Karpas-422 (cell line): ENCODE results near the gene KRT73. TPM values are rescaled to one million over a fixed set of nuclear protein-coding genes. Genes with fewer than 3 reads are reported as not detected.
A peak's percentile ranks its signal among the peaks of the same experiment; 100 is the strongest.

ENCODE experiments used
- DNase-seq: peaks from one replicate; pipeline ENCODE4 v3.0.0-alpha.2; 2015
- H2AFZ ChIP-seq: fragments of 200-600 bp; sonication (generic); 2 replicates; pipeline ENCODE4 v1.6.1; 2014; ENCODE audit warnings: antibody characterized with exemption, low read length, mixed read lengths
- H3K27ac ChIP-seq: fragments of 200-600 bp; sonication (generic); 2 replicates; pipeline ENCODE4 v1.5.1; 2014; ENCODE audit warnings: mild to moderate bottlenecking, low read length, moderate library complexity
- H3K27me3 ChIP-seq: fragments of 200-600 bp; sonication (generic); 2 replicates; pipeline ENCODE4 v1.6.1; 2014; ENCODE audit warnings: low read length, mixed read lengths
- H3K36me3 ChIP-seq: fragments of 200-600 bp; sonication (generic); 2 replicates; pipeline ENCODE4 v1.6.1; 2014; ENCODE audit warnings: low read length, mixed read lengths; ENCODE audit not compliant: insufficient read depth
- H3K4me1 ChIP-seq: fragments of 200-600 bp; sonication (generic); 2 replicates; pipeline ENCODE4 v1.6.1; 2014; ENCODE audit warnings: mild to moderate bottlenecking, low read length, mixed read lengths
- H3K4me2 ChIP-seq: fragments of 200-600 bp; sonication (generic); 2 replicates; pipeline ENCODE4 v1.6.1; 2014; ENCODE audit warnings: low read length, low read depth, mild to moderate bottlenecking; ENCODE audit not compliant: poor library complexity, severe bottlenecking
- H3K4me3 ChIP-seq: fragments of 200-600 bp; sonication (generic); 2 replicates; pipeline ENCODE4 v1.5.1; 2014; ENCODE audit warnings: mild to moderate bottlenecking, antibody characterized with exemption, low read length, mixed read lengths
- H3K79me2 ChIP-seq: fragments of 200-600 bp; sonication (generic); 2 replicates; pipeline ENCODE4 v1.6.1; 2014; ENCODE audit warnings: mild to moderate bottlenecking, low read length, mixed read lengths
- H3K9ac ChIP-seq: fragments of 200-600 bp; sonication (generic); 2 replicates; pipeline ENCODE4 v1.6.0; 2014; ENCODE audit warnings: low read length
- H3K9me2 ChIP-seq: fragments of 200-600 bp; sonication (generic), shearing (Covaris generic); replicated peaks from 2 replicates; pipeline ENCODE4 v1.6.0; 2014; ENCODE audit warnings: mild to moderate bottlenecking, low read length, moderate library complexity; ENCODE audit not compliant: insufficient read depth
- H3K9me3 ChIP-seq: fragments of 300-700, 200-600 bp; sonication (generic); 2 replicates; pipeline ENCODE4 v1.6.1; 2014; ENCODE audit warnings: low read length, mixed read lengths
- H4K20me1 ChIP-seq: fragments of 200-600 bp; sonication (generic); 2 replicates; pipeline ENCODE4 v1.6.1; 2014; ENCODE audit warnings: mild to moderate bottlenecking, antibody characterized with exemption, low read length, low read depth; ENCODE audit not compliant: insufficient read depth
- total RNA-seq: library from RNA; depleted of rRNA; stranded (reverse); fragments of >200 nt; shearing (Covaris generic); gene quantifications from 2 replicates; pipeline ENCODE4 v1.2.3, GENCODE V29; 2014; ENCODE audit warnings: low replicate concordance; rRNA removed

The KRT73 gene
- total RNA-seq, result not detected in 2 replicates

GRCh38 chr12:52618216-52618615 is at the start of gene KRT73:
KRT73 (minus strand) TSS chr12:52618559; CDS start chr12:52618524, 35 bp downstream.
- Histone ChIP-seq H2AFZ (no peak within 1 kb of the TSS), H3K4me1 (no peaks in the 10 kb centered on the region), H3K4me2 (no peak within 1 kb of the TSS), H4K20me1 (no peaks in the 10 kb centered on the region), H3K36me3 (no peaks in the 10 kb centered on the region), H3K9me2 (no peaks in the 10 kb centered on the region), H3K9ac (no peak within 1 kb of the TSS), H3K9me3 (no peaks in the 10 kb centered on the region), H3K79me2 (no peaks in the 10 kb centered on the region), H3K4me3 (no peak within 1 kb of the TSS), H3K27me3 (0 out of 2 replicates have a peak, but pooled peaks cover 4% of the 10 kb centered on the region), H3K27ac (no peak within 1 kb of the TSS)
- no peak for DNase-seq

- Histone ChIP-seq H3K4me3 (no peak overlapping the region), H3K79me2 (no peaks in the 10 kb centered on the region), H3K27ac (no peak overlapping the region), H3K4me2 (no peak overlapping the region), H3K9ac (no peak overlapping the region), H3K4me1 (no peaks in the 10 kb centered on the region), H3K9me3 (no peaks in the 10 kb centered on the region), H2AFZ (no peak overlapping the region), H3K9me2 (no peaks in the 10 kb centered on the region), H4K20me1 (no peaks in the 10 kb centered on the region), H3K36me3 (no peaks in the 10 kb centered on the region), H3K27me3 (no peaks in the 10 kb centered on the region)
- no peak for DNase-seq
These were observed 49.6 kb upstream of the KRT73 start for GRCh38 chr12:52667931-52668330.

- Histone ChIP-seq H3K4me2 (no peak overlapping the region), H3K27me3 (no peaks in the 10 kb centered on the region), H3K9me2 (no peaks in the 10 kb centered on the region), H3K9me3 (no peaks in the 10 kb centered on the region), H3K27ac (no peak overlapping the region), H3K9ac (no peak overlapping the region), H3K4me3 (no peak overlapping the region), H2AFZ (no peak overlapping the region), H3K79me2 (no peaks in the 10 kb centered on the region), H4K20me1 (no peaks in the 10 kb centered on the region), H3K4me1 (no peaks in the 10 kb centered on the region), H3K36me3 (no peaks in the 10 kb centered on the region)
- DNase-seq, result peak; percentile 52
These were observed 49.1 kb upstream of the KRT73 start for GRCh38 chr12:52667509-52667908.

- no peak overlapping the region for H3K4me2 ChIP-seq
- H4K20me1 ChIP-seq, result no peaks in the 10 kb centered on the region
- H3K9me3 ChIP-seq, result no peaks in the 10 kb centered on the region
- DNase-seq, result no peak
- no peaks in the 10 kb centered on the region for H3K79me2 ChIP-seq
- no peaks in the 10 kb centered on the region for H3K9me2 ChIP-seq
- H3K4me3 ChIP-seq, result no peak overlapping the region
- no peaks in the 10 kb centered on the region for H3K4me1 ChIP-seq
- no peak overlapping the region for H3K9ac ChIP-seq
- H3K27me3 ChIP-seq, result no peaks in the 10 kb centered on the region
- no peak overlapping the region for H3K27ac ChIP-seq
- no peaks in the 10 kb centered on the region for H3K36me3 ChIP-seq
- no peak overlapping the region for H2AFZ ChIP-seq
These were observed 48.1 kb upstream of the KRT73 start for GRCh38 chr12:52666471-52666870.

GRCh38 chr12:52663420-52663819 is 45.1 kb upstream of the KRT73 start:
- no peaks in the 10 kb centered on the region for H3K9me2 ChIP-seq
- H3K9ac ChIP-seq, result no peak overlapping the region
- DNase-seq, result no peak
- no peak overlapping the region for H3K27ac ChIP-seq
- H2AFZ ChIP-seq, result no peak overlapping the region
- no peaks in the 10 kb centered on the region for H3K9me3 ChIP-seq
- H4K20me1 ChIP-seq, result no peaks in the 10 kb centered on the region
- no peaks in the 10 kb centered on the region for H3K4me1 ChIP-seq
- H3K79me2 ChIP-seq, result no peaks in the 10 kb centered on the region
- no peak overlapping the region for H3K4me2 ChIP-seq
- H3K27me3 ChIP-seq, result no peaks in the 10 kb centered on the region
- H3K4me3 ChIP-seq, result no peak overlapping the region
- H3K36me3 ChIP-seq, result no peaks in the 10 kb centered on the region

GRCh38 chr12:52662918-52663229 is 44.5 kb upstream of the KRT73 start:
- no peak overlapping the region for H3K4me3 ChIP-seq
- H4K20me1 ChIP-seq, result no peaks in the 10 kb centered on the region
- no peak overlapping the region for H2AFZ ChIP-seq
- no peak for DNase-seq
- H3K4me2 ChIP-seq, result no peak overlapping the region
- no peaks in the 10 kb centered on the region for H3K79me2 ChIP-seq
- no peaks in the 10 kb centered on the region for H3K27me3 ChIP-seq
- no peaks in the 10 kb centered on the region for H3K9me2 ChIP-seq
- H3K9me3 ChIP-seq, result no peaks in the 10 kb centered on the region
- H3K4me1 ChIP-seq, result no peaks in the 10 kb centered on the region
- no peak overlapping the region for H3K27ac ChIP-seq
- no peak overlapping the region for H3K9ac ChIP-seq
- H3K36me3 ChIP-seq, result no peaks in the 10 kb centered on the region

- Histone ChIP-seq H3K4me1 (no peaks in the 10 kb centered on the region), H3K9me2 (no peaks in the 10 kb centered on the region), H3K4me2 (no peak overlapping the region), H3K9ac (no peak overlapping the region), H3K79me2 (no peaks in the 10 kb centered on the region), H3K36me3 (no peaks in the 10 kb centered on the region), H3K9me3 (no peaks in the 10 kb centered on the region), H2AFZ (no peak overlapping the region), H3K27ac (no peak overlapping the region), H3K27me3 (no peaks in the 10 kb centered on the region), H3K4me3 (no peak overlapping the region), H4K20me1 (no peaks in the 10 kb centered on the region)
- DNase-seq, result no peak
These were observed 43.9 kb upstream of the KRT73 start for GRCh38 chr12:52662093-52662917.

GRCh38 chr12:52661668-52662067 is 43.3 kb upstream of the KRT73 start:
- no peak for DNase-seq
- H4K20me1 ChIP-seq, result no peaks in the 10 kb centered on the region
- H3K9me2 ChIP-seq, result no peaks in the 10 kb centered on the region
- H3K27me3 ChIP-seq, result no peaks in the 10 kb centered on the region
- no peaks in the 10 kb centered on the region for H3K9me3 ChIP-seq
- H3K4me3 ChIP-seq, result no peak overlapping the region
- H3K36me3 ChIP-seq, result no peaks in the 10 kb centered on the region
- no peak overlapping the region for H3K27ac ChIP-seq
- no peaks in the 10 kb centered on the region for H3K4me1 ChIP-seq
- no peaks in the 10 kb centered on the region for H3K79me2 ChIP-seq
- H3K4me2 ChIP-seq, result no peak overlapping the region
- no peak overlapping the region for H2AFZ ChIP-seq
- H3K9ac ChIP-seq, result no peak overlapping the region
